ENCODE results near the gene GPSM1. TPM values are rescaled to one million over a fixed set of nuclear protein-coding genes. Genes with fewer than 3 reads are reported as not detected.
"Not testable (repeated sequence)": the region's sequence is repeated elsewhere in the genome, so short reads cannot be mapped to it uniquely, and the experiment has no call there.

Gene GPSM1
- total RNA-seq, 2 donors from 2014 or later: 2.0 to 3.1 TPM

GRCh38 chr9:136348691-136349090 lies 21.4 kb downstream of the GPSM1 start:
- intact Hi-C loops (cut with DNase I, micrococcal nuclease): no loop called here
- no peak for DNase-seq
- ATAC-seq: no peak

- DNase-seq (no peak), ATAC-seq (no peak)
- intact Hi-C loops (cut with DNase I, micrococcal nuclease): no loop called here
Observed at GRCh38 chr9:136349546-136349945, 22.2 kb downstream of the GPSM1 start.

GRCh38 chr9:136351252-136351800 lies 24.0 kb downstream of the GPSM1 start:
- ATAC-seq (no peak), DNase-seq (no peak)
- intact Hi-C loops (cut with DNase I, micrococcal nuclease): no loop called here

GRCh38 chr9:136351868-136352267 lies 24.5 kb downstream of the GPSM1 start:
- DNase-seq; intact Hi-C loops (cut with DNase I, micrococcal nuclease); ATAC-seq: not testable (repeated sequence)

- intact Hi-C loops (cut with DNase I, micrococcal nuclease): no loop called here
- DNase-seq (no peak), ATAC-seq (no peak)
Observed at GRCh38 chr9:136352682-136353081, 25.3 kb downstream of the GPSM1 start.

GRCh38 chr9:136353088-136353487 lies 25.7 kb downstream of the GPSM1 start:
- ATAC-seq (no peak), DNase-seq (no peak)
- intact Hi-C loops (cut with DNase I, micrococcal nuclease): no loop called here

GRCh38 chr9:136353757-136354488 lies 26.6 kb downstream of the GPSM1 start:
- ATAC-seq (no peak), DNase-seq (no peak)
- intact Hi-C loops (cut with DNase I, micrococcal nuclease): no loop called here

GRCh38 chr9:136354592-136355085 lies 27.3 kb downstream of the GPSM1 start:
- no peak for DNase-seq
- peak; percentile 45 for ATAC-seq

GRCh38 chr9:136355616-136356557 lies 28.5 kb downstream of the GPSM1 start:
- intact Hi-C loops (cut with DNase I, micrococcal nuclease): no loop called here
- DNase-seq: no peak

More at GRCh38 chr9:136354592-136355085, 27.3 kb downstream of the GPSM1 start:
- intact Hi-C loops (cut with DNase I, micrococcal nuclease): no loop called here

GRCh38 chr9:136357202-136357725 lies 29.9 kb downstream of the GPSM1 start:
- DNase-seq (no peak), ATAC-seq (no peak)
- intact Hi-C loops (cut with DNase I, micrococcal nuclease): no loop called here

More at GRCh38 chr9:136355616-136356557, 28.5 kb downstream of the GPSM1 start:
- ATAC-seq: no peak

- intact Hi-C loops (cut with DNase I, micrococcal nuclease): no loop called here
- no peak for DNase-seq
- ATAC-seq: no peak
Observed at GRCh38 chr9:136358016-136358415, 30.7 kb downstream of the GPSM1 start.

GRCh38 chr9:136358888-136359287 lies 31.5 kb downstream of the GPSM1 start:
- intact Hi-C loops (cut with DNase I, micrococcal nuclease): no loop called here
- ATAC-seq: no peak
- no peak for DNase-seq

- DNase-seq (no peak), ATAC-seq (no peak)
- intact Hi-C loops (cut with DNase I, micrococcal nuclease): no loop called here
Observed at GRCh38 chr9:136359774-136360718, 32.7 kb downstream of the GPSM1 start.

GRCh38 chr9:136361047-136361753 lies 33.9 kb downstream of the GPSM1 start:
- ATAC-seq (no peak), DNase-seq (no peak)
- intact Hi-C loops (cut with DNase I, micrococcal nuclease): no loop called here

GRCh38 chr9:136361754-136362449 lies 34.6 kb downstream of the GPSM1 start:
- intact Hi-C loops (cut with DNase I, micrococcal nuclease): no loop called here
- DNase-seq: no peak
- no peak for ATAC-seq

- intact Hi-C loops (cut with DNase I, micrococcal nuclease): no loop called here
- ATAC-seq: no peak
Observed at GRCh38 chr9:136362450-136362784, 35.1 kb downstream of the GPSM1 start.

More at GRCh38 chr9:136362450-136362784, 35.1 kb downstream of the GPSM1 start:
- DNase-seq: peak in 1 of 2 donors; percentile 47
